Measurements from ENCODE around the gene HDHD5. TPM values are rescaled to one million over a fixed set of nuclear protein-coding genes. Genes with fewer than 3 reads are reported as not detected.

Gene HDHD5
- total RNA-seq, 1 experiment from 2014 or later, result 37.2 TPM

GRCh38 chr22:17140022-17140421, 19.1 kb downstream of the HDHD5 start:
- BruUV-seq (replicated peaks), result no TSS peak
- Histone ChIP-seq H3K27ac (ENCODE audit: low read length) (no peak overlapping the region), H3K9me3 (ENCODE audit: control insufficient read depth, insufficient read depth, low read depth, low read length) (no peaks in the 10 kb centered on the region), H3K4me1 (ENCODE audit: control insufficient read depth, insufficient read depth, low read length) (no peaks in the 10 kb centered on the region), H3K4me3 (ENCODE audit: low read depth in 2 of 2, low read length in 2 of 2) (no peak overlapping the region), H3K36me3 (ENCODE audit: control insufficient read depth, insufficient read depth, low read length) (no peaks in the 10 kb centered on the region; the same call in 1 of the 2 replicates), H3K27me3 (ENCODE audit: control insufficient read depth, insufficient read depth, low read length) (no peaks in the 10 kb centered on the region)
- DNase-seq (ENCODE audit: low read depth, low spot score) (no peak), ATAC-seq (no peak)
- ChIA-PET POLR2A (interaction anchor here (0.7 kb wide), 1 partner anchor 20 kb away, joined by 8 read pairs; no protein-coding TSS in a partner anchor), CTCF (interaction anchor here (0.7 kb wide), 1 partner anchor 62 kb away, joined by 3 read pairs; no protein-coding TSS in a partner anchor)
- TF ChIP-seq CTCF (IDR thresholded peaks at IDR 0.05) (no peak), TCF7L2 (IDR thresholded peaks at IDR 0.05; ENCODE audit: low read depth, low read length) (no peak), SIN3A (IDR thresholded peaks at IDR 0.05; ENCODE audit: borderline replicate concordance, insufficient read depth, low read depth, low read length) (no peak), POLR2AphosphoS5 (IDR thresholded peaks at IDR 0.05; ENCODE audit: low read depth, low read length) (no peak), REST (IDR thresholded peaks at IDR 0.05; ENCODE audit: insufficient read depth in 1 of 2, low read depth in 2 of 2, low read length in 1 of 2) (no peak)
- in situ Hi-C loops (cut with HindIII; ENCODE audit: low pct_unique_long_range_greater_than_20kb, low sequenced_read_pairs), result no loop called here
- intact Hi-C loops (cut with micrococcal nuclease; ENCODE audit: unreplicated experiment), result no loop called here

GRCh38 chr22:17138513-17138912, 20.6 kb downstream of the HDHD5 start:
- Histone ChIP-seq H3K4me3 (ENCODE audit: low read depth in 2 of 2, low read length in 2 of 2) (no peak overlapping the region), H3K36me3 (ENCODE audit: control insufficient read depth, insufficient read depth, low read length) (no peaks in the 10 kb centered on the region; the same call in 1 of the 2 replicates), H3K27ac (ENCODE audit: low read length) (no peak overlapping the region), H3K4me1 (ENCODE audit: control insufficient read depth, insufficient read depth, low read length) (no peaks in the 10 kb centered on the region), H3K27me3 (ENCODE audit: control insufficient read depth, insufficient read depth, low read length) (no peaks in the 10 kb centered on the region), H3K9me3 (ENCODE audit: control insufficient read depth, insufficient read depth, low read depth, low read length) (no peaks in the 10 kb centered on the region)
- in situ Hi-C loops (cut with HindIII; ENCODE audit: low pct_unique_long_range_greater_than_20kb, low sequenced_read_pairs) (no loop called here), intact Hi-C loops (cut with micrococcal nuclease; ENCODE audit: unreplicated experiment) (no loop called here)
- TF ChIP-seq SIN3A (IDR thresholded peaks at IDR 0.05; ENCODE audit: borderline replicate concordance, insufficient read depth, low read depth, low read length) (no peak), REST (IDR thresholded peaks at IDR 0.05; ENCODE audit: insufficient read depth in 1 of 2, low read depth in 2 of 2, low read length in 1 of 2) (no peak), TCF7L2 (IDR thresholded peaks at IDR 0.05; ENCODE audit: low read depth, low read length) (no peak), CTCF (IDR thresholded peaks at IDR 0.05) (no peak), POLR2AphosphoS5 (IDR thresholded peaks at IDR 0.05; ENCODE audit: low read depth, low read length) (no peak)
- ChIA-PET POLR2A (no interaction called here), CTCF (interaction anchor here (0.5 kb wide), 1 partner anchor 16 kb away, joined by 3 read pairs; no protein-coding TSS in a partner anchor)
- no peak for ATAC-seq
- no peak for DNase-seq (ENCODE audit: low read depth, low spot score)
- BruUV-seq (replicated peaks), result no TSS peak

Measured in Panc1 (cell line).